ENCODE results near the gene SH3PXD2A.

Gene SH3PXD2A

GRCh38 chr10:103811463-103811862 is 43.9 kb downstream of the SH3PXD2A start:
- no peak for DNase-seq

GRCh38 chr10:103808780-103809179 is 46.6 kb downstream of the SH3PXD2A start:
- peak; percentile 10 for DNase-seq

- no peak for DNase-seq
These were observed 47.4 kb downstream of the SH3PXD2A start for GRCh38 chr10:103807996-103808395.

- DNase-seq: no peak
These were observed 48.8 kb downstream of the SH3PXD2A start for GRCh38 chr10:103806395-103807187.

GRCh38 chr10:103805781-103806180 is 49.6 kb downstream of the SH3PXD2A start:
- DNase-seq: no peak

- DNase-seq: no peak
These were observed 50.5 kb downstream of the SH3PXD2A start for GRCh38 chr10:103804871-103805270.

GRCh38 chr10:103803941-103804340 is 51.4 kb downstream of the SH3PXD2A start:
- DNase-seq: no peak

- no peak for DNase-seq
These were observed 52.6 kb downstream of the SH3PXD2A start for GRCh38 chr10:103802637-103803353.

GRCh38 chr10:103802081-103802480 is 53.3 kb downstream of the SH3PXD2A start:
- DNase-seq: no peak

GRCh38 chr10:103800789-103801540 is 54.4 kb downstream of the SH3PXD2A start:
- DNase-seq: no peak

GRCh38 chr10:103800089-103800488 is 55.3 kb downstream of the SH3PXD2A start:
- DNase-seq: no peak

GRCh38 chr10:103799341-103799740 is 56.0 kb downstream of the SH3PXD2A start:
- no peak for DNase-seq

GRCh38 chr10:103798511-103798910 is 56.9 kb downstream of the SH3PXD2A start:
- no peak for DNase-seq

- no peak for DNase-seq
These were observed 57.5 kb downstream of the SH3PXD2A start for GRCh38 chr10:103797857-103798256.

- DNase-seq: no peak
These were observed 59.6 kb downstream of the SH3PXD2A start for GRCh38 chr10:103795634-103796270.

GRCh38 chr10:103794996-103795395 is 60.4 kb downstream of the SH3PXD2A start:
- no peak for DNase-seq

- DNase-seq: no peak
These were observed 61.2 kb downstream of the SH3PXD2A start for GRCh38 chr10:103793920-103794883.

- DNase-seq: no peak
These were observed 61.9 kb downstream of the SH3PXD2A start for GRCh38 chr10:103793429-103793828.

GRCh38 chr10:103792547-103792946 is 62.8 kb downstream of the SH3PXD2A start:
- no peak for DNase-seq

GRCh38 chr10:103791858-103792257 is 63.5 kb downstream of the SH3PXD2A start:
- no peak for DNase-seq

- no peak for DNase-seq
These were observed 64.1 kb downstream of the SH3PXD2A start for GRCh38 chr10:103791291-103791690.

GRCh38 chr10:103790580-103790979 is 64.8 kb downstream of the SH3PXD2A start:
- no peak for DNase-seq
